SK-N-SH (cell line): ENCODE data around the gene OR9K2. TPM values are rescaled to one million over a fixed set of nuclear protein-coding genes. Genes with fewer than 3 reads are reported as not detected.

ENCODE experiments used
- CTCF ChIA-PET: fragments of 300-600, 350-600 bp; formaldehyde crosslinking; extraction: SDS; loops from one replicate; lab custom pipeline; 2021; lab: Yijun Ruan, JAX
- POLR2A ChIA-PET: fragments of 350-600 bp; sonication (Branson Sonifier 250); formaldehyde crosslinking; extraction: SDS; loops from one replicate; lab custom pipeline; 2020; ENCODE audit warnings: antibody characterized with exemption, inconsistent platforms; lab: Yijun Ruan, JAX
- DNase-seq: peaks from one replicate; pipeline ENCODE4 v3.0.0; 2012
- H2AFZ ChIP-seq: fragments of 200-600 bp; sonication (generic); 2 replicates; pipeline ENCODE4 v1.8.1; 2016; ENCODE audit warnings: antibody characterized with exemption, mild to moderate bottlenecking, low read depth
- H3F3A ChIP-seq: fragments of 200-600 bp; sonication (generic); replicated peaks from 2 replicates; pipeline ENCODE3; 2016; ENCODE audit warnings: antibody characterized with exemption, mild to moderate bottlenecking; ENCODE audit not compliant: insufficient read depth
- H3K27ac ChIP-seq, 2 experiments: fragments of 200-500 bp in 1 of 2; fragments of 200-600 bp in 1 of 2; sonication (Bioruptor generic) in 1 of 2; sonication (generic), shearing (Covaris generic) in 1 of 2; 2 replicates each; pipeline versions ENCODE4 v1.5.1 to v1.6.1; 2014 to 2016; ENCODE audit warnings: low read depth in 2 of 2, inconsistent platforms in 1 of 2, low read length in 1 of 2, mild to moderate bottlenecking in 1 of 2, mixed read lengths in 1 of 2
- H3K27me3 ChIP-seq: fragments of 200-600 bp; sonication (generic), shearing (Covaris generic); 2 replicates; pipeline ENCODE4 v1.6.1; 2016; ENCODE audit warnings: mixed run types; ENCODE audit not compliant: insufficient read depth
- H3K36me3 ChIP-seq, 2 experiments: fragments of 200-500 bp in 1 of 2; fragments of 200-600 bp in 1 of 2; sonication (Bioruptor generic) in 1 of 2; sonication (generic) in 1 of 2; replicated peaks in 1 of 2; 2 replicates each; pipeline versions ENCODE3 to v1.5.1; 2014 to 2016; ENCODE audit warnings: low read length in 1 of 2, mild to moderate bottlenecking in 1 of 2; ENCODE audit not compliant: insufficient read depth in 2 of 2, control insufficient read depth in 1 of 2
- H3K4me1 ChIP-seq, 2 experiments: fragments of 200-500 bp in 1 of 2; fragments of 200-600 bp in 1 of 2; sonication (Bioruptor generic) in 1 of 2; sonication (generic), shearing (Covaris generic) in 1 of 2; 2 replicates each; pipeline versions ENCODE4 v1.5.1 to v1.6.1; 2014 to 2016; ENCODE audit warnings: low read depth in 1 of 2, low read length in 1 of 2, mixed run types in 1 of 2; ENCODE audit not compliant: insufficient read depth in 2 of 2, control insufficient read depth in 1 of 2
- H3K4me2 ChIP-seq: fragments of 200-600 bp; sonication (generic), shearing (Covaris generic); 2 replicates; pipeline ENCODE4 v1.6.1; 2017; ENCODE audit warnings: mixed run types
- H3K4me3 ChIP-seq, 2 experiments: fragments of 200-500 bp in 1 of 2; fragments of 200-600 bp in 1 of 2; sonication (Bioruptor generic) in 1 of 2; sonication (generic), shearing (Covaris generic) in 1 of 2; 2 replicates each; pipeline versions ENCODE4 v1.5.1 to v1.8.1; 2014 to 2016; ENCODE audit warnings: low read depth in 2 of 2, inconsistent platforms in 1 of 2, low read length in 1 of 2, mild to moderate bottlenecking in 1 of 2, mixed read lengths in 1 of 2, moderate library complexity in 1 of 2
- H3K79me2 ChIP-seq: fragments of 200-600 bp; sonication (generic); 2 replicates; pipeline ENCODE4 v1.8.1; 2017; ENCODE audit warnings: mild to moderate bottlenecking; ENCODE audit not compliant: insufficient read depth
- H3K9ac ChIP-seq: fragments of 200-600 bp; sonication (generic); 2 replicates; pipeline ENCODE4 v1.6.1; 2017; ENCODE audit warnings: mixed run types
- H3K9me2 ChIP-seq: fragments of 200-600 bp; sonication (generic); 2 replicates; pipeline ENCODE4 v1.6.1; 2017; ENCODE audit warnings: mixed run types
- H3K9me3 ChIP-seq: fragments of 200-600 bp; sonication (generic); 2 replicates; pipeline ENCODE4 v1.6.1; 2017; ENCODE audit warnings: mixed run types, mild to moderate bottlenecking, moderate library complexity
- H4K20me1 ChIP-seq: fragments of 200-600 bp; sonication (generic); 2 replicates; pipeline ENCODE4 v1.6.1; 2017; ENCODE audit warnings: mild to moderate bottlenecking, mixed run types; ENCODE audit not compliant: insufficient read depth
- CTCF ChIP-seq: fragments of 200-600 bp; sonication (generic); IDR thresholded peaks from 2 replicates; pipeline ENCODE4 v1.6.1; 2017; ENCODE audit warnings: antibody characterized with exemption, mild to moderate bottlenecking, moderate library complexity
- ELF1 ChIP-seq: IDR thresholded peaks from 2 replicates; pipeline ENCODE4 v1.4.0; 2012
- EZH2phosphoT487 ChIP-seq: fragments of 200-600 bp; sonication (generic); IDR thresholded peaks from 2 replicates; pipeline ENCODE4 v1.6.1; 2017; ENCODE audit warnings: low read depth, mixed run types, mild to moderate bottlenecking, antibody characterized with exemption, moderate library complexity, borderline replicate concordance
- GATA2 ChIP-seq: sonication (generic); formaldehyde crosslinking; IDR thresholded peaks from 2 replicates; pipeline ENCODE4 v1.5.0; 2020; ENCODE audit warnings: mild to moderate bottlenecking, missing genetic modification reagents
- IRF3 ChIP-seq: fragments of 150-350 bp; IDR thresholded peaks from 2 replicates; pipeline ENCODE4 v1.6.1; 2016; ENCODE audit warnings: mild to moderate bottlenecking, low read depth, low read length
- NFIC ChIP-seq: IDR thresholded peaks from 2 replicates; pipeline ENCODE4 v1.4.0; 2012; ENCODE audit warnings: borderline replicate concordance
- NRF1 ChIP-seq: IDR thresholded peaks from 2 replicates; pipeline ENCODE4 v1.6.1; 2012; ENCODE audit warnings: low read depth, mild to moderate bottlenecking, low read length
- RFX5 ChIP-seq: IDR thresholded peaks from 2 replicates; pipeline ENCODE4 v1.6.1; 2012; ENCODE audit warnings: mild to moderate bottlenecking, improper control_type of control experiment, low read length
- RXRA ChIP-seq: IDR thresholded peaks from 2 replicates; pipeline ENCODE4 v1.4.0; 2012; ENCODE audit warnings: low read depth, mild to moderate bottlenecking, borderline replicate concordance
- SMC3 ChIP-seq: IDR thresholded peaks from 2 replicates; pipeline ENCODE4 v1.6.1; 2012; ENCODE audit warnings: low read depth, low read length, improper control_type of control experiment
- TAF1 ChIP-seq: IDR thresholded peaks from 2 replicates; pipeline ENCODE4 v1.6.1; 2012; ENCODE audit warnings: low read depth, mild to moderate bottlenecking, low read length, moderate library complexity, borderline replicate concordance
- TCF12 ChIP-seq: IDR thresholded peaks from 2 replicates; pipeline ENCODE4 v1.4.0; 2012
- TEAD4 ChIP-seq: IDR thresholded peaks from 2 replicates; pipeline ENCODE4 v1.4.0; 2012; ENCODE audit warnings: mild to moderate bottlenecking, borderline replicate concordance; ENCODE audit not compliant: insufficient read depth
- ZBTB33 ChIP-seq: IDR thresholded peaks from 2 replicates; pipeline ENCODE4 v1.4.0; 2012; ENCODE audit warnings: low read depth, borderline replicate concordance
- WGBS: methylation state at CpG from one replicate; pipeline ENCODE4 v1.1.6; 2017; ENCODE audit warnings: low lambda C conversion rate; 5-methylcytosine and 5-hydroxymethylcytosine counted together
- polyA plus RNA-seq, 3 experiments: library from polyadenylated mRNA; depleted of rRNA; stranded (reverse); fragments of >200 nt; gene quantifications; 2 replicates each; pipeline ENCODE4 v1.2.3, GENCODE V29; 2012

Gene OR9K2
- not detected in 2 replicates for polyA plus RNA-seq (2012; rRNA removed)
- polyA plus RNA-seq (2012; cell fraction: cytosol; rRNA removed), result not detected in 2 replicates
- polyA plus RNA-seq (2012; cell fraction: nucleus; rRNA removed), result not detected in 2 replicates

GRCh38 chr12:55126106-55126505 lies at the start of gene OR9K2:
TSS of gene OR9K2 (plus strand) at chr12:55126406. CDS start at chr12:55129835, 3,429 bp downstream.
- Histone ChIP-seq H3K4me2 (no peak within 1 kb of the TSS), H3K27ac (no peak within 1 kb of the TSS), H3K9me2 (no peaks in the 10 kb centered on the region; the same call in 1 of the 2 replicates), H3K79me2 (no peaks in the 10 kb centered on the region), H3F3A (no peaks in the 10 kb centered on the region), H2AFZ (no peak within 1 kb of the TSS), H3K9ac (no peak within 1 kb of the TSS), H3K36me3 (no peaks in the 10 kb centered on the region), H3K9me3 (no peaks in the 10 kb centered on the region), H3K27me3 (no peaks in the 10 kb centered on the region), H3K4me1 (no peaks in the 10 kb centered on the region), H4K20me1 (no peaks in the 10 kb centered on the region), H3K4me3 (no peak within 1 kb of the TSS)
- POLR2A ChIA-PET, result no interaction called here
- CTCF ChIA-PET, result no interaction called here
- WGBS, result 3% methylated on average over 2 of the region's 2 CpGs
- no peak for TF ChIP-seq CTCF
- no peak for TF ChIP-seq TCF12
- no peak for TF ChIP-seq RFX5
- TF ChIP-seq ZBTB33, result no peak
- TF ChIP-seq NRF1, result no peak
- no peak for DNase-seq

DNA sequence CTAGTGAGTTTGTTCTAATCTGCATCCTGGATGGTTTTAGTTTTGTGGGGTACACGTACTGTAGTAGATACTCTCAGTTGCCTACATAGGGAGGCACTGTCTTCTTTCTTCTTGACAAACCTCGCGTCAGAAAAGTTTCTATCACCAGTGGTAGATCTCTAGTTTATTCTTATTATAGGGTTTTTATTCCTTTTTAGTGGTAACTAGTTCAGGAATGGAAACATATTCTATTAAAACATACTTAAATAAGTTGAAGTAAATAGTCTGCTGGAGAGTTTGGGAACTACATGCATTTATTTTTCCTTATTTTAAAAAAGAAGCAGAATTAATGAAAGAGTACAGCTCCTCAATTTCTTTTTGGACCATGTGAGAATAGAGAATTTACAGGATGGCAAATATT lies 33.6 kb upstream of the OR9K2 start:
- WGBS, result 10% methylated on average over 3 of the region's 3 CpGs
- H3K9me3 ChIP-seq, result no peaks in the 10 kb centered on the region
- no peaks in the 10 kb centered on the region; the same call in 1 of the 2 replicates for H3K27me3 ChIP-seq
- ChIA-PET POLR2A (no interaction called here), CTCF (interaction anchor here (2.4 kb wide), 1 partner anchor 25 kb away, joined by 6 read pairs; no protein-coding TSS in a partner anchor)
- H3K79me2 ChIP-seq, result no peaks in the 10 kb centered on the region
- no peak overlapping the region for H3K9ac ChIP-seq
- H2AFZ ChIP-seq, result no peak overlapping the region
- TF ChIP-seq NFIC (no peak), IRF3 (no peak), RXRA (no peak), EZH2phosphoT487 (no peak), RFX5 (no peak), GATA2 (CRISPR knock-in tag) (no peak), SMC3 (no peak), CTCF (no peak; the same call in 1 of the 2 replicates), TCF12 (no peak), TEAD4 (no peak), TAF1 (no peak), ELF1 (no peak)
- H3K36me3 ChIP-seq, result no peaks in the 10 kb centered on the region
- no peak overlapping the region for H3K4me2 ChIP-seq
- no peaks in the 10 kb centered on the region for H4K20me1 ChIP-seq
- H3K4me3 ChIP-seq, result no peak overlapping the region
- H3K9me2 ChIP-seq, result no peaks in the 10 kb centered on the region
- H3F3A ChIP-seq, result no peaks in the 10 kb centered on the region
- no peak for DNase-seq
- H3K4me1 ChIP-seq, result no peaks in the 10 kb centered on the region
- H3K27ac ChIP-seq, result no peak overlapping the region
